Measurements from ENCODE around the gene CASP14. TPM values are rescaled to one million over a fixed set of nuclear protein-coding genes. Genes with fewer than 3 reads are reported as not detected.
"Not testable (repeated sequence)": the region's sequence is repeated elsewhere in the genome, so short reads cannot be mapped to it uniquely, and the experiment has no call there.

CASP14 gene
- total RNA-seq, 4 donors from 2014 or later = 245 to 346 (median 293) TPM

GRCh38 chr19:15047680-15048079 lies 1.6 kb upstream of the CASP14 start:
- intact Hi-C loops (cut with DNase I; ENCODE audit: low total_unique reads) = no loop called here
- WGBS, 2 donors = 54 to 75% methylated on average over 11 of the region's 11 CpGs
- DNase-seq (ENCODE audit: low spot score in 2 of 2) = no peak
- H3K4me3 ChIP-seq (ENCODE audit: low read depth, poor library complexity, severe bottlenecking) = no peak overlapping the region
- no peak for TF ChIP-seq POLR2A (IDR thresholded peaks at IDR 0.05)
- TF ChIP-seq CTCF (IDR thresholded peaks at IDR 0.05) = no peak

- no peak overlapping the region for H3K4me3 ChIP-seq (ENCODE audit: low read depth, poor library complexity, severe bottlenecking)
- DNase-seq (ENCODE audit: low spot score in 2 of 2) = no peak
- intact Hi-C loops (cut with DNase I; ENCODE audit: low total_unique reads) = no loop called here
- 53 to 63% methylated on average over 5 of the region's 5 CpGs for WGBS, 2 donors
- TF ChIP-seq POLR2A (IDR thresholded peaks at IDR 0.05) (no peak), CTCF (IDR thresholded peaks at IDR 0.05) (no peak)
These were observed 1.2 kb upstream of the CASP14 start for GRCh38 chr19:15048128-15048527.

GRCh38 chr19:15050639-15051038 lies 1.4 kb downstream of the CASP14 start:
- intact Hi-C loops (cut with DNase I; ENCODE audit: low total_unique reads) = no loop called here
- TF ChIP-seq POLR2A (IDR thresholded peaks at IDR 0.05) (no peak), CTCF (IDR thresholded peaks at IDR 0.05) (no peak)
- 81 to 84% methylated on average over 2 of the region's 2 CpGs for WGBS, 2 donors
- no peak for DNase-seq (ENCODE audit: low spot score in 2 of 2)
- H3K4me3 ChIP-seq (ENCODE audit: low read depth, poor library complexity, severe bottlenecking) = no peak overlapping the region

GRCh38 chr19:15062036-15062435 lies 12.8 kb downstream of the CASP14 start:
- 79% methylated on average over 12 of the region's 12 CpGs for WGBS, 2 donors
- no peak overlapping the region for H3K4me3 ChIP-seq (ENCODE audit: low read depth, poor library complexity, severe bottlenecking)
- no peak for TF ChIP-seq CTCF (IDR thresholded peaks at IDR 0.05)
- TF ChIP-seq POLR2A (IDR thresholded peaks at IDR 0.05) = no peak
- intact Hi-C loops (cut with DNase I; ENCODE audit: low total_unique reads) = no loop called here
- DNase-seq (ENCODE audit: low spot score in 2 of 2) = no peak

- H3K4me3 ChIP-seq (ENCODE audit: low read depth, poor library complexity, severe bottlenecking); DNase-seq (ENCODE audit: low spot score in 2 of 2); intact Hi-C loops (cut with DNase I; ENCODE audit: low total_unique reads): not testable (repeated sequence)
- 61 to 67% methylated on average over 4 of the region's 4 CpGs for WGBS, 2 donors
These were observed 21.1 kb downstream of the CASP14 start for GRCh38 chr19:15070386-15070785.

- no peak for DNase-seq (ENCODE audit: low spot score in 2 of 2)
- H3K4me3 ChIP-seq (ENCODE audit: low read depth, poor library complexity, severe bottlenecking) = no peak overlapping the region
- TF ChIP-seq POLR2A (IDR thresholded peaks at IDR 0.05) (no peak), CTCF (IDR thresholded peaks at IDR 0.05) (no peak)
- 53 to 65% methylated on average over 23 of the region's 23 CpGs for WGBS, 2 donors
- intact Hi-C loops (cut with DNase I; ENCODE audit: low total_unique reads) = no loop called here
These were observed 23.8 kb downstream of the CASP14 start for GRCh38 chr19:15072930-15073647.

All from lower leg skin (tissue), 4 donors.